K562 (cell line): ENCODE results near the gene HCRTR2. TPM values are rescaled to one million over a fixed set of nuclear protein-coding genes. Genes with fewer than 3 reads are reported as not detected.

Experiments used
- ATAC-seq: fragments of 200-7000 bp; cut with Tn5 transposase; 3 replicates; pipeline ENCODE4 v1.9.1; 2020; ENCODE audit warnings: moderate library complexity
- BruUV-seq: library from RNA; stranded (reverse); fragments of 400-500 nt; replicated peaks from 2 replicates; lab custom pipeline; 2021; lab: Mats Ljungman, UMichigan
- CTCF ChIA-PET: fragments of 300-600 bp; formaldehyde crosslinking; extraction: SDS; loops from one replicate; lab custom pipeline; 2021; ENCODE audit warnings: low intra/inter-chr PET ratio; lab: Yijun Ruan, JAX
- POLR2A ChIA-PET: fragments of 300-600, 350-650 bp; sonication (Branson Sonifier 250); formaldehyde crosslinking; extraction: SDS; loops from one replicate; lab custom pipeline; 2021; ENCODE audit warnings: antibody characterized with exemption, inconsistent platforms; lab: Yijun Ruan, JAX
- DNase-seq, 4 experiments: peaks; one replicate each; pipeline versions ENCODE4 v3.0.0 to v3.0.0-alpha.2; 2011 to 2018; ENCODE audit warnings: low spot score in 3 of 4, mixed read lengths in 3 of 4; ENCODE audit errors: extremely low read depth in 1 of 4
- FAIRE-seq: peaks from 2 replicates; lab custom pipeline; 2011; peaks lifted over from hg19 to GRCh38; lab: Jason Lieb, UNC
- H2AFZ ChIP-seq: 2 replicates; pipeline ENCODE4 v1.6.0; 2011; ENCODE audit warnings: low read depth, low read length, control low read depth, inconsistent platforms
- H3K27ac ChIP-seq: fragments of 200-600 bp; 3 replicates; pipeline ENCODE4 v1.8.0; 2011; ENCODE audit warnings: low read depth, mild to moderate bottlenecking, control low read depth, inconsistent platforms, low read length, moderate library complexity, mixed read lengths; ENCODE audit errors: extremely low read depth
- H3K27me3 ChIP-seq, 2 experiments: fragments of 300-600 bp in 1 of 2; 2 replicates in 1 of 2; 3 replicates in 1 of 2; pipeline versions ENCODE4 v1.6.0 to v1.8.0; 2011; ENCODE audit warnings: inconsistent platforms in 2 of 2, low read length in 2 of 2, mild to moderate bottlenecking in 1 of 2, mixed read lengths in 1 of 2, moderate library complexity in 1 of 2; ENCODE audit not compliant: control insufficient read depth in 2 of 2, insufficient read depth in 2 of 2
- H3K36me3 ChIP-seq: fragments of 300-600 bp; 3 replicates; pipeline ENCODE4 v1.8.0; 2011; ENCODE audit warnings: mild to moderate bottlenecking, low read length, inconsistent platforms; ENCODE audit not compliant: control insufficient read depth, insufficient read depth
- H3K4me1 ChIP-seq, 2 experiments: fragments of 200-600 bp in 1 of 2; replicated peaks in 1 of 2; 2 replicates in 1 of 2; 3 replicates in 1 of 2; pipeline versions ENCODE4 v1.5.1 to v1.8.0; 2011; ENCODE audit warnings: inconsistent platforms in 2 of 2, low read length in 2 of 2, mild to moderate bottlenecking in 1 of 2, mixed read lengths in 1 of 2, moderate library complexity in 1 of 2; ENCODE audit not compliant: control insufficient read depth in 2 of 2, insufficient read depth in 2 of 2
- H3K4me2 ChIP-seq: 2 replicates; pipeline ENCODE4 v1.6.1; 2011; ENCODE audit warnings: low read length, control low read depth, inconsistent platforms, mixed read lengths; ENCODE audit not compliant: insufficient read depth
- H3K4me3 ChIP-seq: fragments of 200-600 bp; sonication (generic), shearing (Covaris generic); 2 replicates; pipeline ENCODE4 v1.5.1; 2016; ENCODE audit warnings: control low read depth, inconsistent platforms
- H3K79me2 ChIP-seq: fragments of 200-600 bp; 3 replicates; pipeline ENCODE4 v1.8.0; 2011; ENCODE audit warnings: low read length, inconsistent platforms; ENCODE audit not compliant: control insufficient read depth, insufficient read depth
- H3K9ac ChIP-seq, 2 experiments: 2 replicates each; pipeline versions ENCODE4 v1.6.0 to v1.6.1; 2011; ENCODE audit warnings: low read depth in 2 of 2, low read length in 2 of 2, control low read depth in 1 of 2, inconsistent platforms in 1 of 2, mild to moderate bottlenecking in 1 of 2, mixed read lengths in 1 of 2; ENCODE audit not compliant: insufficient read depth in 1 of 2
- H3K9me1 ChIP-seq: one replicate; pipeline ENCODE4 v1.6.0; 2011; ENCODE audit warnings: inconsistent platforms, mild to moderate bottlenecking, low read length, moderate library complexity; ENCODE audit not compliant: control insufficient read depth, insufficient read depth
- H3K9me3 ChIP-seq: replicated peaks from 2 replicates; pipeline ENCODE4 v1.5.1; 2011; ENCODE audit warnings: low read depth, low read length, inconsistent platforms; ENCODE audit not compliant: control insufficient read depth, insufficient read depth
- H4K20me1 ChIP-seq: replicated peaks from 2 replicates; pipeline ENCODE4 v1.6.1; 2011; ENCODE audit warnings: low read length, inconsistent platforms, mixed read lengths; ENCODE audit not compliant: control insufficient read depth, insufficient read depth
- EZH2 ChIP-seq: IDR thresholded peaks from 2 replicates; pipeline ENCODE4 v1.6.1; 2012; ENCODE audit warnings: low read depth, mild to moderate bottlenecking, inconsistent platforms, low read length, borderline replicate concordance
- RHOXF2B ChIP-seq: fragments of 250-450 bp; sonication (Bioruptor Pico); conservative IDR thresholded peaks from 2 replicates; pipeline ENCODE4 v1.5.1; 2021
- WGBS: fragments of 100-300 bp; shearing (Covaris generic); methylation state at CpG from one replicate; pipeline ENCODE4 v1.1.6; 2016; ENCODE audit warnings: low coverage, mixed read lengths; ENCODE audit not compliant: insufficient coverage; ENCODE audit errors: missing lambda C conversion rate; 5-methylcytosine and 5-hydroxymethylcytosine counted together
- in situ Hi-C: fragments of 300-500 bp; cut with MboI; formaldehyde crosslinking; loops from 4 replicates; pipeline ENCODE4 v1.15.0; 2018; ENCODE audit warnings: inconsistent platforms, mixed read lengths
- intact Hi-C: fragments of 100-400 bp; cut with micrococcal nuclease; formaldehyde crosslinking; loops from 2 replicates; pipeline ENCODE4 v1.14.2; 2022
- polyA plus RNA-seq, 8 experiments: library from polyadenylated mRNA; depleted of rRNA in 4 of 8; stranded (reverse) in 5 of 8; unstranded in 3 of 8; fragments of >200 nt; fragmentation: Nextera tagmentation in 2 of 8; fragmentation: Illumina TruSeq in 1 of 8; extraction: Ambion mirVana in 2 of 8; extraction: Trizol in 1 of 8; gene quantifications; 2 replicates each; pipeline versions ENCODE4 v1.2.1 to v1.2.3, GENCODE V29; 2011 to 2014; ENCODE audit warnings: inconsistent platforms in 1 of 8, missing spikeins in 1 of 8
- total RNA-seq, 7 experiments: library from RNA; depleted of rRNA in 6 of 7; stranded (reverse); fragments of >200 nt in 6 of 7; fragmentation: Illumina TruSeq in 2 of 7; extraction: Trizol in 2 of 7; gene quantifications; 2 replicates each; pipeline versions ENCODE4 v1.2.1 to v1.2.3, GENCODE V29; 2011 to 2021; ENCODE audit warnings: low replicate concordance in 1 of 7
- TF ChIP-seq, protein P1 (sequence below): sonication (generic); formaldehyde crosslinking; IDR thresholded peaks from 2 replicates; pipeline ENCODE4 v1.8.0; 2022; ENCODE audit warnings: mild to moderate bottlenecking, low read depth, missing genetic modification reagents
- TF ChIP-seq, protein P2 (sequence below): fragments of 450-650 bp; IDR thresholded peaks from 2 replicates; pipeline ENCODE4 v1.6.1; 2018; ENCODE audit warnings: mild to moderate bottlenecking, low read depth; ENCODE audit not compliant: partially characterized antibody

The HCRTR2 gene
- total and polyA plus RNA-seq, 9 of the 15 experiments (the other 6 are each of a cell fraction or from before 2014, with no cell fraction given), result not detected

DNA sequence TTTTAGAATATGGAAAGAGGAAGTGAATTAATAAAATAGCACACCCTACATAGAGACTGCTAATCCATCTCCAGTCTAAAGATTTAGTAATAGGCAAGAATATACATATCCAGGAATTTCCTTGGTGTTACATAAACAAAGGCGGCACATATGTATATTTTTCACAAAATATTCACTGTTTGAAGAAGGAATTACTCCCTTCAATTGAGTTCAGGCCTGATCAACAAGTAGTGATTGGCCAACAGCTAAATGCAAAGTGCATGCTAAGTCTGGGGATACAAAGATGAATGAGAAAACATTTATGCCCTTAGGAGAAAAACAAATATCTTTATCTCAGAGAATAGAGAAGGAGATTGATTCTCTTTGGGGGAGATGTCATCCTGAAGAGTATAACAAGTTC lies 6.5 kb upstream of the HCRTR2 start:
- no peak overlapping the region for H2AFZ ChIP-seq
- no peak for ATAC-seq
- H3K4me2 ChIP-seq, result no peak overlapping the region
- TF ChIP-seq, protein P1, sequence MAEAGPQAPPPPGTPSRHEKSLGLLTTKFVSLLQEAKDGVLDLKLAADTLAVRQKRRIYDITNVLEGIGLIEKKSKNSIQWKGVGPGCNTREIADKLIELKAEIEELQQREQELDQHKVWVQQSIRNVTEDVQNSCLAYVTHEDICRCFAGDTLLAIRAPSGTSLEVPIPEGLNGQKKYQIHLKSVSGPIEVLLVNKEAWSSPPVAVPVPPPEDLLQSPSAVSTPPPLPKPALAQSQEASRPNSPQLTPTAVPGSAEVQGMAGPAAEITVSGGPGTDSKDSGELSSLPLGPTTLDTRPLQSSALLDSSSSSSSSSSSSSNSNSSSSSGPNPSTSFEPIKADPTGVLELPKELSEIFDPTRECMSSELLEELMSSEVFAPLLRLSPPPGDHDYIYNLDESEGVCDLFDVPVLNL (CRISPR knock-in tag), result no peak
- TF ChIP-seq RHOXF2B (CRISPR knock-in tag), result no peak
- TF ChIP-seq EZH2, result no peak
- TF ChIP-seq, protein P2, sequence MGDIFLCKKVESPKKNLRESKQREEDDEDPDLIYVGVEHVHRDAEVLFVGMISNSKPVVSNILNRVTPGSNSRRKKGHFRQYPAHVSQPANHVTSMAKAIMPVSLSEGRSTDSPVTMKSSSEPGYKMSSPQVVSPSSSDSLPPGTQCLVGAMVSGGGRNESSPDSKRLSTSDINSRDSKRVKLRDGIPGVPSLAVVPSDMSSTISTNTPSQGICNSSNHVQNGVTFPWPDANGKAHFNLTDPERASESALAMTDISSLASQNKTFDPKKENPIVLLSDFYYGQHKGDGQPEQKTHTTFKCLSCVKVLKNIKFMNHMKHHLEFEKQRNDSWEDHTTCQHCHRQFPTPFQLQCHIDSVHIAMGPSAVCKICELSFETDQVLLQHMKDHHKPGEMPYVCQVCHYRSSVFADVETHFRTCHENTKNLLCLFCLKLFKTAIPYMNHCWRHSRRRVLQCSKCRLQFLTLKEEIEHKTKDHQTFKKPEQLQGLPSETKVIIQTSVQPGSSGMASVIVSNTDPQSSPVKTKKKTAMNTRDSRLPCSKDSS, result no peak
- TF ChIP-seq, all 486 proteins: peak for 0
- H3K79me2 ChIP-seq, result no peaks in the 10 kb centered on the region
- intact Hi-C loops, result no loop called here
- BruUV-seq, result no TSS peak
- ChIA-PET POLR2A (no interaction called here), CTCF (no interaction called here)
- H3K9ac ChIP-seq, result no peak overlapping the region
- WGBS, result 0% methylated on average over 1 of the region's 1 CpG
- no peaks in the 10 kb centered on the region for H3K27me3 ChIP-seq
- H3K4me1 ChIP-seq, result no peaks in the 10 kb centered on the region
- no peak for FAIRE-seq
- in situ Hi-C loops, result no loop called here
- H3K27ac ChIP-seq, result no peak overlapping the region
- H3K9me3 ChIP-seq, result no peaks in the 10 kb centered on the region
- no peak for DNase-seq
- H3K36me3 ChIP-seq, result no peaks in the 10 kb centered on the region
- H3K4me3 ChIP-seq, result no peak overlapping the region
- no peaks in the 10 kb centered on the region for H3K9me1 ChIP-seq
- no peaks in the 10 kb centered on the region for H4K20me1 ChIP-seq
